ENCODE data around the gene SPRR2E.

SPRR2E gene

GRCh38 chr1:153100245-153100644 is 5.9 kb upstream of the SPRR2E start:
- no peak for TF ChIP-seq CTCF (IDR thresholded peaks at IDR 0.05; ENCODE audit: control insufficient read depth, extremely low read depth, insufficient read depth)
- DNase-seq (ENCODE audit: low read depth): no peak
- no peak overlapping the region for H3K4me3 ChIP-seq (ENCODE audit: low read depth, low read length)

- DNase-seq (ENCODE audit: low read depth): no peak
- H3K4me3 ChIP-seq (ENCODE audit: low read depth, low read length): no peak overlapping the region
- TF ChIP-seq CTCF (IDR thresholded peaks at IDR 0.05; ENCODE audit: control insufficient read depth, extremely low read depth, insufficient read depth): no peak
Measured at GRCh38 chr1:153099461-153100045, 5.2 kb upstream of the SPRR2E start.

GRCh38 chr1:153095764-153096163 is 1.4 kb upstream of the SPRR2E start:
- DNase-seq (ENCODE audit: low read depth): no peak

GRCh38 chr1:153087652-153088051 is 6.7 kb downstream of the SPRR2E start:
- no peak for TF ChIP-seq CTCF (IDR thresholded peaks at IDR 0.05; ENCODE audit: control insufficient read depth, extremely low read depth, insufficient read depth)
- H3K4me3 ChIP-seq (ENCODE audit: low read depth, low read length): no peak overlapping the region
- no peak for DNase-seq (ENCODE audit: low read depth)

More at GRCh38 chr1:153095764-153096163, 1.4 kb upstream of the SPRR2E start:
- no peak for TF ChIP-seq CTCF (IDR thresholded peaks at IDR 0.05; ENCODE audit: control insufficient read depth, extremely low read depth, insufficient read depth)
- no peak overlapping the region for H3K4me3 ChIP-seq (ENCODE audit: low read depth, low read length)

GRCh38 chr1:153081736-153082135 is 12.6 kb downstream of the SPRR2E start:
- no peak for DNase-seq (ENCODE audit: low read depth)
- no peak overlapping the region for H3K4me3 ChIP-seq (ENCODE audit: low read depth, low read length)
- TF ChIP-seq CTCF (IDR thresholded peaks at IDR 0.05; ENCODE audit: control insufficient read depth, extremely low read depth, insufficient read depth): no peak

GRCh38 chr1:153072806-153073726 is 21.3 kb downstream of the SPRR2E start:
- no peak for TF ChIP-seq CTCF (IDR thresholded peaks at IDR 0.05; ENCODE audit: control insufficient read depth, extremely low read depth, insufficient read depth)
- H3K4me3 ChIP-seq (ENCODE audit: low read depth, low read length): no peak overlapping the region
- no peak for DNase-seq (ENCODE audit: low read depth)
